Prostate gland (tissue), 2 donors: ENCODE data around the gene PSMD7. TPM values are rescaled to one million over a fixed set of nuclear protein-coding genes. Genes with fewer than 3 reads are reported as not detected.

Source experiments
- DNase-seq: peaks from one replicate; pipeline ENCODE4 v3.0.0-alpha.2; 2019; ENCODE audit warnings: low spot score
- H3K27ac ChIP-seq, 2 donors: fragments of 200-600 bp; sonication (generic); 2 replicates each; pipeline ENCODE4 v1.5.1; 2017 to 2019
- H3K27me3 ChIP-seq: fragments of 200-600 bp; sonication (generic); replicated peaks from 2 replicates; pipeline ENCODE4 v1.5.1; 2019; ENCODE audit not compliant: insufficient read depth
- H3K36me3 ChIP-seq, 2 donors: fragments of 200-600 bp; sonication (generic); 1 replicate in 1 of 2; 2 replicates in 1 of 2; pipeline versions ENCODE4 v1.5.1 to v1.8.1; 2017 to 2019
- H3K4me1 ChIP-seq: fragments of 200-600 bp; sonication (generic); replicated peaks from 2 replicates; pipeline ENCODE4 v1.5.1; 2019
- H3K4me3 ChIP-seq, 2 donors: fragments of 200-600 bp; sonication (generic); 2 replicates each; pipeline ENCODE4 v1.5.1; 2017 to 2019
- H3K9me3 ChIP-seq: fragments of 200-600 bp; sonication (generic); 2 replicates; pipeline ENCODE4 v1.5.1; 2017
- CTCF ChIP-seq, 4 experiments: fragments of 200-600 bp in 2 of 4; fragments of 450-650 bp in 2 of 4; sonication (generic) in 2 of 4; IDR thresholded peaks; 1 replicate in 3 of 4; 2 replicates in 1 of 4; pipeline ENCODE4 v1.5.1; 2016 to 2019; ENCODE audit warnings: antibody characterized with exemption in 4 of 4, mild to moderate bottlenecking in 2 of 4, moderate library complexity in 2 of 4
- POLR2A ChIP-seq: fragments of 450-650 bp; IDR thresholded peaks from one replicate; pipeline ENCODE4 v1.6.1; 2016; ENCODE audit warnings: antibody characterized with exemption, mild to moderate bottlenecking
- POLR2AphosphoS5 ChIP-seq: sonication (generic); formaldehyde crosslinking; IDR thresholded peaks from one replicate; pipeline ENCODE4 v1.6.1; 2017; ENCODE audit warnings: antibody characterized with exemption
- WGBS: methylation state at CpG from one replicate; pipeline ENCODE4 v1.1.5; 2018; 5-methylcytosine and 5-hydroxymethylcytosine counted together
- intact Hi-C: fragments of 100-400 bp; cut with DNase I; formaldehyde crosslinking; loops from one replicate; pipeline ENCODE4 v1.14.2; 2022
- total RNA-seq, 2 donors: library from RNA; depleted of rRNA; stranded (reverse); fragments of >200 nt; gene quantifications; one replicate each; pipeline ENCODE4 v1.1.0, GENCODE V29; 2016

Gene PSMD7
- total RNA-seq, 2 donors from 2014 or later: 54.1 to 78.0 TPM

GRCh38 chr16:74279805-74280204 lies 16.8 kb upstream of the PSMD7 start:
- no peaks in the 10 kb centered on the region for H3K36me3 ChIP-seq
- H3K4me1 ChIP-seq: no peaks in the 10 kb centered on the region
- DNase-seq: no peak
- H3K27me3 ChIP-seq: no peaks in the 10 kb centered on the region
- no peak overlapping the region for H3K4me3 ChIP-seq
- no peak overlapping the region for H3K27ac ChIP-seq
- TF ChIP-seq POLR2A: no peak
- no peak for TF ChIP-seq POLR2AphosphoS5
- no peak for TF ChIP-seq CTCF (IDR thresholded peaks at IDR 0.05)
- intact Hi-C loops: loop anchor here (10.0 kb wide), 1 partner anchor 215 kb away; no protein-coding TSS in a partner anchor
- WGBS: 59% methylated on average over 6 of the region's 6 CpGs
- no peaks in the 10 kb centered on the region for H3K9me3 ChIP-seq

- TF ChIP-seq POLR2A (no peak), CTCF (IDR thresholded peaks at IDR 0.05) (no peak), POLR2AphosphoS5 (no peak)
- Histone ChIP-seq H3K36me3 (no peaks in the 10 kb centered on the region), H3K4me3 (no peak overlapping the region), H3K9me3 (no peaks in the 10 kb centered on the region), H3K27me3 (no peaks in the 10 kb centered on the region), H3K4me1 (no peaks in the 10 kb centered on the region), H3K27ac (no peak overlapping the region)
- intact Hi-C loops: no loop called here
- DNase-seq: no peak
- WGBS: 71% methylated on average over 5 of the region's 5 CpGs
Measured at GRCh38 chr16:74280448-74280847, 16.2 kb upstream of the PSMD7 start.

- H3K27ac ChIP-seq: no peak overlapping the region
Measured at GRCh38 chr16:74281300-74281699, 15.3 kb upstream of the PSMD7 start.

GRCh38 chr16:74283716-74284115 lies 12.9 kb upstream of the PSMD7 start:
- no peak overlapping the region for H3K27ac ChIP-seq

More at GRCh38 chr16:74281300-74281699, 15.3 kb upstream of the PSMD7 start:
- intact Hi-C loops: no loop called here
- no peaks in the 10 kb centered on the region for H3K4me1 ChIP-seq
- H3K4me3 ChIP-seq: no peak overlapping the region
- no peaks in the 10 kb centered on the region for H3K36me3 ChIP-seq
- 65% methylated on average over 1 of the region's 1 CpG for WGBS
- no peaks in the 10 kb centered on the region for H3K9me3 ChIP-seq
- DNase-seq: no peak
- H3K27me3 ChIP-seq: no peaks in the 10 kb centered on the region
- TF ChIP-seq POLR2A (no peak), POLR2AphosphoS5 (no peak), CTCF (IDR thresholded peaks at IDR 0.05) (no peak)

More at GRCh38 chr16:74283716-74284115, 12.9 kb upstream of the PSMD7 start:
- Histone ChIP-seq H3K9me3 (no peaks in the 10 kb centered on the region), H3K4me3 (no peak overlapping the region), H3K36me3 (no peaks in the 10 kb centered on the region), H3K27me3 (no peaks in the 10 kb centered on the region), H3K4me1 (no peaks in the 10 kb centered on the region)
- WGBS: 93% methylated on average over 4 of the region's 4 CpGs
- no peak for DNase-seq
- TF ChIP-seq CTCF (IDR thresholded peaks at IDR 0.05): no peak
- intact Hi-C loops: no loop called here
